ENCODE results near the gene LRRC2. TPM values are rescaled to one million over a fixed set of nuclear protein-coding genes. Genes with fewer than 3 reads are reported as not detected.

Gene LRRC2
- total and polyA plus RNA-seq, 9 of the 15 experiments (the other 6 are each of a cell fraction or from before 2014, with no cell fraction given), result 0.01 to 0.04 (median 0.03) TPM; not detected in 5

DNA sequence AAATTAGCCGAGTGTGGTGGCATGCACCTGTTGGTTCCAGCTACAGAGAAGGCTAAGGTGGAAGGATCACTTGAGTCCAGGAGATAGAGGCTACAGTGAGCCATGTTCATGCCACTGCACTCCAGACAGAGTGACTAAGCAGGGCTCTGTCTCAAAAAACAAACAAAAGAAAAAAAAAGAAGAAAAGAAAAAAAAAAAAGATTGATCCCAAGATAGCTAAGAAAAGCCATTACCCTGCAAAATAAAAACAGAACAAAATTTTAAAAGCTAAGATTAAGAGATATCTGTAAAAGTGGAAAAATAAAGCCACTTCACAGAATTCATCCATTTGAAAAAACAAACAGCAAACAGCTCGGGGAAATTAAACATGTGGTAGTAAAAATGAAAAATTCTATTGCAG is 23.8 kb downstream of the LRRC2 start (continued):
- TF ChIP-seq, protein P1, sequence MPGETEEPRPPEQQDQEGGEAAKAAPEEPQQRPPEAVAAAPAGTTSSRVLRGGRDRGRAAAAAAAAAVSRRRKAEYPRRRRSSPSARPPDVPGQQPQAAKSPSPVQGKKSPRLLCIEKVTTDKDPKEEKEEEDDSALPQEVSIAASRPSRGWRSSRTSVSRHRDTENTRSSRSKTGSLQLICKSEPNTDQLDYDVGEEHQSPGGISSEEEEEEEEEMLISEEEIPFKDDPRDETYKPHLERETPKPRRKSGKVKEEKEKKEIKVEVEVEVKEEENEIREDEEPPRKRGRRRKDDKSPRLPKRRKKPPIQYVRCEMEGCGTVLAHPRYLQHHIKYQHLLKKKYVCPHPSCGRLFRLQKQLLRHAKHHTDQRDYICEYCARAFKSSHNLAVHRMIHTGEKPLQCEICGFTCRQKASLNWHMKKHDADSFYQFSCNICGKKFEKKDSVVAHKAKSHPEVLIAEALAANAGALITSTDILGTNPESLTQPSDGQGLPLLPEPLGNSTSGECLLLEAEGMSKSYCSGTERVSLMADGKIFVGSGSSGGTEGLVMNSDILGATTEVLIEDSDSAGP (CRISPR knock-in tag; IDR thresholded peaks at IDR 0.05), result no peak
- no peak for TF ChIP-seq HDAC3 (IDR thresholded peaks at IDR 0.05; ENCODE audit: borderline replicate concordance, partially characterized antibody)
- TF ChIP-seq PHF20 (IDR thresholded peaks at IDR 0.05; ENCODE audit: partially characterized antibody), result no peak
- TF ChIP-seq BCL6 (CRISPR knock-in tag; IDR thresholded peaks at IDR 0.05), result no peak
- TF ChIP-seq ZNF133 (CRISPR knock-in tag; IDR thresholded peaks at IDR 0.05), result no peak
- TF ChIP-seq, protein P2, sequence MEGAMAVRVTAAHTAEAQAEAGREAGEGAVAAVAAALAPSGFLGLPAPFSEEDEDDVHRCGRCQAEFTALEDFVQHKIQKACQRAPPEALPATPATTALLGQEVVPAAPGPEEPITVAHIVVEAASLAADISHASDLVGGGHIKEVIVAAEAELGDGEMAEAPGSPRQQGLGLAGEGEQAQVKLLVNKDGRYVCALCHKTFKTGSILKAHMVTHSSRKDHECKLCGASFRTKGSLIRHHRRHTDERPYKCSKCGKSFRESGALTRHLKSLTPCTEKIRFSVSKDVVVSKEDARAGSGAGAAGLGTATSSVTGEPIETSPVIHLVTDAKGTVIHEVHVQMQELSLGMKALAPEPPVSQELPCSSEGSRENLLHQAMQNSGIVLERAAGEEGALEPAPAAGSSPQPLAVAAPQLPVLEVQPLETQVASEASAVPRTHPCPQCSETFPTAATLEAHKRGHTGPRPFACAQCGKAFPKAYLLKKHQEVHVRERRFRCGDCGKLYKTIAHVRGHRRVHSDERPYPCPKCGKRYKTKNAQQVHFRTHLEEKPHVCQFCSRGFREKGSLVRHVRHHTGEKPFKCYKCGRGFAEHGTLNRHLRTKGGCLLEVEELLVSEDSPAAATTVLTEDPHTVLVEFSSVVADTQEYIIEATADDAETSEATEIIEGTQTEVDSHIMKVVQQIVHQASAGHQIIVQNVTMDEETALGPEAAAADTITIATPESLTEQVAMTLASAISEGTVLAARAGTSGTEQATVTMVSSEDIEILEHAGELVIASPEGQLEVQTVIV (CRISPR knock-in tag; IDR thresholded peaks at IDR 0.05; ENCODE audit: borderline replicate concordance), result no peak
- TF ChIP-seq ZNF551 (CRISPR knock-in tag; IDR thresholded peaks at IDR 0.05), result no peak
- TF ChIP-seq KDM2B (CRISPR knock-in tag; IDR thresholded peaks at IDR 0.05), result no peak
- no peak for TF ChIP-seq FOS (IDR thresholded peaks at IDR 0.05; ENCODE audit: extremely low read depth, insufficient read length)
- TF ChIP-seq, protein P3, sequence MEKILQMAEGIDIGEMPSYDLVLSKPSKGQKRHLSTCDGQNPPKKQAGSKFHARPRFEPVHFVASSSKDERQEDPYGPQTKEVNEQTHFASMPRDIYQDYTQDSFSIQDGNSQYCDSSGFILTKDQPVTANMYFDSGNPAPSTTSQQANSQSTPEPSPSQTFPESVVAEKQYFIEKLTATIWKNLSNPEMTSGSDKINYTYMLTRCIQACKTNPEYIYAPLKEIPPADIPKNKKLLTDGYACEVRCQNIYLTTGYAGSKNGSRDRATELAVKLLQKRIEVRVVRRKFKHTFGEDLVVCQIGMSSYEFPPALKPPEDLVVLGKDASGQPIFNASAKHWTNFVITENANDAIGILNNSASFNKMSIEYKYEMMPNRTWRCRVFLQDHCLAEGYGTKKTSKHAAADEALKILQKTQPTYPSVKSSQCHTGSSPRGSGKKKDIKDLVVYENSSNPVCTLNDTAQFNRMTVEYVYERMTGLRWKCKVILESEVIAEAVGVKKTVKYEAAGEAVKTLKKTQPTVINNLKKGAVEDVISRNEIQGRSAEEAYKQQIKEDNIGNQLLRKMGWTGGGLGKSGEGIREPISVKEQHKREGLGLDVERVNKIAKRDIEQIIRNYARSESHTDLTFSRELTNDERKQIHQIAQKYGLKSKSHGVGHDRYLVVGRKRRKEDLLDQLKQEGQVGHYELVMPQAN (IDR thresholded peaks at IDR 0.05; ENCODE audit: borderline replicate concordance), result no peak
- TF ChIP-seq ZNF79 (CRISPR knock-in tag; IDR thresholded peaks at IDR 0.05; ENCODE audit: low read depth), result no peak
- TF ChIP-seq, protein P4, sequence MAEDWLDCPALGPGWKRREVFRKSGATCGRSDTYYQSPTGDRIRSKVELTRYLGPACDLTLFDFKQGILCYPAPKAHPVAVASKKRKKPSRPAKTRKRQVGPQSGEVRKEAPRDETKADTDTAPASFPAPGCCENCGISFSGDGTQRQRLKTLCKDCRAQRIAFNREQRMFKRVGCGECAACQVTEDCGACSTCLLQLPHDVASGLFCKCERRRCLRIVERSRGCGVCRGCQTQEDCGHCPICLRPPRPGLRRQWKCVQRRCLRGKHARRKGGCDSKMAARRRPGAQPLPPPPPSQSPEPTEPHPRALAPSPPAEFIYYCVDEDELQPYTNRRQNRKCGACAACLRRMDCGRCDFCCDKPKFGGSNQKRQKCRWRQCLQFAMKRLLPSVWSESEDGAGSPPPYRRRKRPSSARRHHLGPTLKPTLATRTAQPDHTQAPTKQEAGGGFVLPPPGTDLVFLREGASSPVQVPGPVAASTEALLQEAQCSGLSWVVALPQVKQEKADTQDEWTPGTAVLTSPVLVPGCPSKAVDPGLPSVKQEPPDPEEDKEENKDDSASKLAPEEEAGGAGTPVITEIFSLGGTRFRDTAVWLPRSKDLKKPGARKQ (CRISPR knock-in tag; IDR thresholded peaks at IDR 0.05), result no peak
